DOHH2 (cell line): ENCODE measurements around the gene CD52.

Experiments
- H3F3A ChIP-seq: fragments of 200-600 bp; sonication (generic), shearing (Covaris generic); 2 replicates; pipeline ENCODE4 v1.6.0; 2016; ENCODE audit warnings: antibody characterized with exemption, mild to moderate bottlenecking; ENCODE audit not compliant: control insufficient read depth, insufficient read depth
- H3K27ac ChIP-seq: fragments of 200-600 bp; sonication (generic); 2 replicates; pipeline ENCODE4 v1.5.1; 2014; ENCODE audit warnings: low read depth, mild to moderate bottlenecking, low read length, moderate library complexity
- H3K27me3 ChIP-seq: fragments of 200-600 bp; sonication (generic); 2 replicates; pipeline ENCODE4 v1.6.1; 2014; ENCODE audit warnings: mild to moderate bottlenecking, low read length, mixed read lengths; ENCODE audit not compliant: control insufficient read depth
- H3K36me3 ChIP-seq: fragments of 200-600 bp; sonication (generic); 2 replicates; pipeline ENCODE4 v1.6.1; 2014; ENCODE audit warnings: mild to moderate bottlenecking, low read length, moderate library complexity, mixed read lengths; ENCODE audit not compliant: control insufficient read depth
- H3K4me1 ChIP-seq: fragments of 200-600 bp; sonication (generic); 2 replicates; pipeline ENCODE4 v1.6.1; 2014; ENCODE audit warnings: mild to moderate bottlenecking, low read length, mixed read lengths; ENCODE audit not compliant: control insufficient read depth
- H3K4me2 ChIP-seq: fragments of 200-600 bp; sonication (generic); 2 replicates; pipeline ENCODE4 v1.6.0; 2014; ENCODE audit warnings: mild to moderate bottlenecking, low read length, moderate library complexity
- H3K4me3 ChIP-seq: fragments of 200-600 bp; sonication (generic); 2 replicates; pipeline ENCODE4 v1.5.1; 2014; ENCODE audit warnings: mild to moderate bottlenecking, low read length, mixed read lengths
- H3K79me2 ChIP-seq: fragments of 200-600 bp; sonication (generic); 2 replicates; pipeline ENCODE4 v1.6.1; 2014; ENCODE audit warnings: mild to moderate bottlenecking, low read length, mixed read lengths; ENCODE audit not compliant: control insufficient read depth
- H3K9me2 ChIP-seq: fragments of 200-600 bp; sonication (generic); replicated peaks from 2 replicates; pipeline ENCODE4 v1.6.1; 2014; ENCODE audit warnings: mild to moderate bottlenecking, low read length, mixed read lengths; ENCODE audit not compliant: control insufficient read depth
- H3K9me3 ChIP-seq: fragments of 200-600 bp; sonication (generic); 2 replicates; pipeline ENCODE4 v1.6.1; 2014; ENCODE audit warnings: antibody characterized with exemption, low read length, mixed read lengths; ENCODE audit not compliant: control insufficient read depth, insufficient read depth
- H4K20me1 ChIP-seq: fragments of 200-600 bp; sonication (generic); 2 replicates; pipeline ENCODE4 v1.6.0; 2014; ENCODE audit warnings: low read depth, mild to moderate bottlenecking, antibody characterized with exemption, low read length, moderate library complexity; ENCODE audit not compliant: control insufficient read depth, insufficient read depth
- EZH2phosphoT487 ChIP-seq: fragments of 200-600 bp; sonication (generic); IDR thresholded peaks from 2 replicates; pipeline ENCODE4 v1.6.1; 2017; ENCODE audit warnings: borderline replicate concordance, mild to moderate bottlenecking, antibody characterized with exemption, low read length, moderate library complexity, mixed read lengths
- TF ChIP-seq, protein P1 (sequence below): fragments of 200-600 bp; sonication (generic); IDR thresholded peaks from one replicate; pipeline ENCODE4 v1.5.1; 2014; ENCODE audit warnings: antibody characterized with exemption, mild to moderate bottlenecking, low read depth, low read length; ENCODE audit not compliant: poor library complexity, severe bottlenecking

The CD52 gene

GRCh38 chr1:26283279-26283853, 34.4 kb upstream of the CD52 start:
- Histone ChIP-seq H3K4me3 (no peak overlapping the region), H3K4me1 (peaks cover 58% of the 10 kb centered on the region), H3K27me3 (no peaks in the 10 kb centered on the region), H3K79me2 (peaks cover 8% of the 10 kb centered on the region; the same call in 1 of the 2 replicates), H3F3A (peaks cover 22% of the 10 kb centered on the region), H3K9me2 (no peaks in the 10 kb centered on the region), H3K36me3 (peaks cover 22% of the 10 kb centered on the region), H3K4me2 (no peak overlapping the region), H3K9me3 (no peaks in the 10 kb centered on the region), H3K27ac (no peak overlapping the region), H4K20me1 (no peaks in the 10 kb centered on the region)
- no peak for TF ChIP-seq EZH2phosphoT487
- TF ChIP-seq, protein P1, sequence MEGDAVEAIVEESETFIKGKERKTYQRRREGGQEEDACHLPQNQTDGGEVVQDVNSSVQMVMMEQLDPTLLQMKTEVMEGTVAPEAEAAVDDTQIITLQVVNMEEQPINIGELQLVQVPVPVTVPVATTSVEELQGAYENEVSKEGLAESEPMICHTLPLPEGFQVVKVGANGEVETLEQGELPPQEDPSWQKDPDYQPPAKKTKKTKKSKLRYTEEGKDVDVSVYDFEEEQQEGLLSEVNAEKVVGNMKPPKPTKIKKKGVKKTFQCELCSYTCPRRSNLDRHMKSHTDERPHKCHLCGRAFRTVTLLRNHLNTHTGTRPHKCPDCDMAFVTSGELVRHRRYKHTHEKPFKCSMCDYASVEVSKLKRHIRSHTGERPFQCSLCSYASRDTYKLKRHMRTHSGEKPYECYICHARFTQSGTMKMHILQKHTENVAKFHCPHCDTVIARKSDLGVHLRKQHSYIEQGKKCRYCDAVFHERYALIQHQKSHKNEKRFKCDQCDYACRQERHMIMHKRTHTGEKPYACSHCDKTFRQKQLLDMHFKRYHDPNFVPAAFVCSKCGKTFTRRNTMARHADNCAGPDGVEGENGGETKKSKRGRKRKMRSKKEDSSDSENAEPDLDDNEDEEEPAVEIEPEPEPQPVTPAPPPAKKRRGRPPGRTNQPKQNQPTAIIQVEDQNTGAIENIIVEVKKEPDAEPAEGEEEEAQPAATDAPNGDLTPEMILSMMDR = no peak

- Histone ChIP-seq H3K79me2 (peaks cover 8% of the 10 kb centered on the region; the same call in 1 of the 2 replicates), H3K36me3 (peaks cover 22% of the 10 kb centered on the region), H3K4me3 (no peak overlapping the region), H4K20me1 (no peaks in the 10 kb centered on the region), H3K9me3 (no peaks in the 10 kb centered on the region), H3K4me1 (peaks cover 58% of the 10 kb centered on the region), H3K4me2 (no peak overlapping the region), H3K27me3 (no peaks in the 10 kb centered on the region), H3K27ac (no peak overlapping the region), H3K9me2 (no peaks in the 10 kb centered on the region), H3F3A (peaks cover 29% of the 10 kb centered on the region)
- TF ChIP-seq, protein P1 = no peak
- TF ChIP-seq EZH2phosphoT487 = no peak
These were observed 33.7 kb upstream of the CD52 start for GRCh38 chr1:26283871-26284596.

DNA sequence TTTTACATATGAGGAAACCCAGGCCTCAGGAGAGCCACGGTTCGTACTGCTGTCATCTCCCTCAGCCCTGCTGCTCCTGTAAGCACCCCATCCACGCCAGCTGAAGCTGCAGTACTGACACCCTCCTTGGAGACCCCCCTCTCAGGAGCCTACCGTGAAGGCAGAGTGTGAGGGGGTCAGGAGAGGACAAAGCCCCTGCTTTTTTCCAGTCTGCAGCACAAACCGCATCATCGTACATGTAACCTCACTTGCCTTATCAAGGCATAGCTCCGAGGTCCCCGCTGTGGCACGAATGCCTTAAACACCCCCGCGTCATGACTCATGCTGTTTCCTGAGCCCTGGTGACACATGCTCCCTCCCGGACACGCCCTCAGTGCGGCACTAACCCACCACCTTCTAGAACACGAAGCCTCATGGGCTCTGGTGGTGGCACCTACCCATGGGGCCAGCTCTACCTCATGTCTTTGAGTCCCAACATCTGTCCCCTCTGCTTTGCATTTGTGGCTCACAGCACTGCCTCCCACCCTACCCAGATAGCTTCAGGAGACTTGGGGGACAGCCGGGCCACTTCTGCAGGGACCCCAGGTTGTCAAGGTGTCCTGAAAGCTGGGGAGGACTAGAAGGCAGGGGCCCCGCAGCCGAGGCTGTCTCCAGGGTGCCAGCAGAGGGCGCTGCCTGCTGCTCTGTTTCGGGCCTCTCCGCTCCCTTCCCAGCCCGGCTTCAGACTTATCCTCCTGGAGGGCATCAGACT, 33.0 kb upstream of the CD52 start:
- peak overlapping the region; percentile 7; the same call in 1 of the 2 replicates for H3K4me2 ChIP-seq
- peaks cover 59% of the 10 kb centered on the region for H3K4me1 ChIP-seq

More for the DNA sequence above, 33.0 kb upstream of the CD52 start:
- H3K27ac ChIP-seq = no peak overlapping the region
- H3K36me3 ChIP-seq = peaks cover 18% of the 10 kb centered on the region
- no peaks in the 10 kb centered on the region for H3K9me3 ChIP-seq
- H3K79me2 ChIP-seq = peaks cover 4% of the 10 kb centered on the region; the same call in 1 of the 2 replicates
- no peak for TF ChIP-seq EZH2phosphoT487
- TF ChIP-seq, protein P1 = peak; percentile 92
- H3K27me3 ChIP-seq = no peaks in the 10 kb centered on the region
- no peaks in the 10 kb centered on the region for H4K20me1 ChIP-seq
- H3F3A ChIP-seq = peaks cover 33% of the 10 kb centered on the region
- no peak overlapping the region for H3K4me3 ChIP-seq
- no peaks in the 10 kb centered on the region for H3K9me2 ChIP-seq
